Epithelial cell of alveolus of lung (primary cell): Measurements from ENCODE around the gene SIGLEC6. TPM values are rescaled to one million over a fixed set of nuclear protein-coding genes. Genes with fewer than 3 reads are reported as not detected.

Experiments used
- total RNA-seq: library from RNA; depleted of rRNA; stranded (reverse); fragments of >200 nt; gene quantifications from 2 replicates; pipeline ENCODE4 v1.2.1, GENCODE V29; 2015

Gene SIGLEC6
- total RNA-seq: not detected in 2 replicates

DNA sequence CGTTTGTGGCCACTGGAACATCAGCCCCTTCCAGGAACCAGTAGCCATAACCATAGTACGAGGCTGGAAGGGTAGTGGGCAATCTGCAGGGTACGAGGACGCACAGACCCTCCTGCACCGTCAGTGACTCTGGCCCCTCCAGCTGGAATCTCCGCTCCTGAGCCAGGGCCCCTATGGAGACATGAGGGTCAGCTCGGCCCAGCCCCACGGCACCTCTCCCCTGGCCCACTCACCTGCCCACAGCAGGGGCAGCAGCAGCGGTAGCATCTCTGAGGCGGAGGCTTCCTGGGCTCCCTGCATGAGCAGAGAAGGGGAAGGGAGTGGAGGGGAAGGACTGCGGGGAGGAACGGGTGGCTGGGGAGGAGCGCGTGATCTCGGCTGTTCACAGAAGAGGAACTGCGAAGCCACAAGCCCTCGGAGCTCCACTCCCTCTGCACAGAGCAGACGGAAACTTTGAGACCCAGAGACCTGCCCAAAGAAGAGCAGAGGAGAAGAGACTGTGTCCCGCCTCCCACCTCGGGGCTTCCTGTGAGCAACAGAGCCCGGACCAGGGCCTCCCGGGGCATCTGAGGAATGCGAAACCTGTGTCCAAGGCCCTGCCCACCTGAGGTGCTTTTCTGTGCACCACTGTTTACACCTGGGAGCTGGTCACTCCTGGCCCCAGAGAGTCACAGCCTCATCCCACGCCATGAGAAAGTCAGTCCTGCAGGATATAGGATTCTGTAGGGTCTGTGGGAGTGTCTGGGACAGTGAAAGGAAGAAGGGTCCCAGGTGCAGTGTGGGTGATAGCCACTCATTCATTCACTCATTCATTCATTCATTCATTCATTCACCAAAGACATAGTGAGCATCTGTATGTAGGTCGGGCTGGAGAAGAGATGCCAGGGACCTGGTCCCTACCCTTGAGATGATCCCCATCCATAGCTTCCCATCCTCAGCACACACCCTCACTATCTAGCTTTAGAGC lies at the start of gene SIGLEC6:
Gene SIGLEC6, minus strand, starts transcription at position 322 of the 967 bp plus-strand sequence. Its CDS starts 22 bp downstream, at position 300.

GRCh38 chr19:51570962-51571575 lies 39.6 kb upstream of the SIGLEC6 start, which contains the start of gene ZNF175:
TSS of gene ZNF175 (plus strand) at chr19:51571283. CDS start at chr19:51573330, 2,047 bp downstream.

DNA sequence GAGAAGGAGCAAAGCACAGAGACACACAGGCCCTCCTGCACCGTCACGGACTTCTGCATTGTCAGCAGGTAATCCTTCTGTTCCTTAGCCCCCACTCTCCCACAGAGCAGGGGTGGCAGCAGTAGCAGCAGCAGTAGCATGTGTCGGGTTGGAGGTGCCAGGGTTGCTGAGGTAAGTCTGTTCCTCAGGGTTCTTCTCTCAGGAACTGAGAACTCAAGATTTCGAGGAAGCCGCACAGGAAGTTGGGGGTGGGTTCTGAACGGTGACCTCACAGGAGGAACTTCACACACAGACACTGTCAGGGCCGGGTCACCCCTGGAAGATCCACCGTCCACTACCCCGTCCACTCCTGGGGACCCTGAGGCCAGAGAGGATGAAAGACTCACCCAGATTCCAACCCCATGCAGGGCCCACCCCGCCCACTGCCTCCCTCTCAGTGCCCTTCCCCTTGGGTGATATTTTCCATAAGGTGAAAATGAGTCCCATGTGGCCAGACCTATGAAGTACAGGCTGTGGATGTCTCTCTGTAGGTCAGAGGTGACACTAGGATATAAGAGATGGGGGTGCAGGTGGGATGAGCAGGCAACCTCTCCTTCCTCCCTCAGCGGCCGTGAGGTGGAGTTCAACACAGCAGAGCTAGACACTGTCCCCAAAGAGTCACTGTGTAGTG lies 29.7 kb downstream of the SIGLEC6 start, which contains the start of gene SIGLEC12:
Gene SIGLEC12, minus strand, starts transcription at position 207 of the 670 bp plus-strand sequence. Its CDS starts 67 bp downstream, at position 140.

GRCh38 chr19:51478381-51479234 lies 52.9 kb downstream of the SIGLEC6 start, which contains the start of gene CEACAM18:
TSS of gene CEACAM18 (plus strand) at chr19:51478539.

Other genes starting within 250 kb of the SIGLEC6 start
- gene IGLON5, start 220.0 kb downstream of the SIGLEC6 start, total RNA-seq: under 0.01 and 1.8 TPM in 2 replicates
- gene VSIG10L, start 189.5 kb downstream of the SIGLEC6 start, total RNA-seq: 0.91 and 1.8 TPM in 2 replicates
- 103 and 128 TPM in 2 replicates for gene ETFB, start 165.3 kb downstream of the SIGLEC6 start, total RNA-seq
- gene CLDND2, start 162.7 kb downstream of the SIGLEC6 start, total RNA-seq: not detected in 2 replicates
- not detected in 2 replicates for gene NKG7, start 159.0 kb downstream of the SIGLEC6 start, total RNA-seq
- not detected in 2 replicates for gene LIM2, start 143.7 kb downstream of the SIGLEC6 start, total RNA-seq
- not detected in 2 replicates for gene C19orf84, start 141.1 kb downstream of the SIGLEC6 start, total RNA-seq
- not detected in 2 replicates for gene SIGLEC10, start 114.0 kb downstream of the SIGLEC6 start, total RNA-seq
- not detected in 2 replicates for gene SIGLEC8, start 73.2 kb downstream of the SIGLEC6 start, total RNA-seq
- gene CEACAM18, start 53.1 kb downstream of the SIGLEC6 start, total RNA-seq: not detected in 2 replicates
- gene SIGLEC12, start 29.9 kb downstream of the SIGLEC6 start, total RNA-seq: not detected in 2 replicates
- gene ZNF175, start 39.6 kb upstream of the SIGLEC6 start, total RNA-seq: 2.8 and 4.6 TPM in 2 replicates
- gene SIGLEC5, start 98.7 kb upstream of the SIGLEC6 start, total RNA-seq: not detected in 2 replicates
- 0.13 TPM in 1 of 2 replicates, not detected in the other for gene SIGLEC14, start 115.2 kb upstream of the SIGLEC6 start, total RNA-seq
- 2.8 and 3.9 TPM in 2 replicates for gene SPACA6, start 161.7 kb upstream of the SIGLEC6 start, total RNA-seq
- 0.52 and 1.8 TPM in 2 replicates for gene HAS1, start 192.3 kb upstream of the SIGLEC6 start, total RNA-seq
- not detected in 2 replicates for gene FPR1, start 220.2 kb upstream of the SIGLEC6 start, total RNA-seq
- gene FPR2, start 229.5 kb upstream of the SIGLEC6 start, total RNA-seq: not detected in 2 replicates